ENCODE results near the gene CCDC33.

DNA sequence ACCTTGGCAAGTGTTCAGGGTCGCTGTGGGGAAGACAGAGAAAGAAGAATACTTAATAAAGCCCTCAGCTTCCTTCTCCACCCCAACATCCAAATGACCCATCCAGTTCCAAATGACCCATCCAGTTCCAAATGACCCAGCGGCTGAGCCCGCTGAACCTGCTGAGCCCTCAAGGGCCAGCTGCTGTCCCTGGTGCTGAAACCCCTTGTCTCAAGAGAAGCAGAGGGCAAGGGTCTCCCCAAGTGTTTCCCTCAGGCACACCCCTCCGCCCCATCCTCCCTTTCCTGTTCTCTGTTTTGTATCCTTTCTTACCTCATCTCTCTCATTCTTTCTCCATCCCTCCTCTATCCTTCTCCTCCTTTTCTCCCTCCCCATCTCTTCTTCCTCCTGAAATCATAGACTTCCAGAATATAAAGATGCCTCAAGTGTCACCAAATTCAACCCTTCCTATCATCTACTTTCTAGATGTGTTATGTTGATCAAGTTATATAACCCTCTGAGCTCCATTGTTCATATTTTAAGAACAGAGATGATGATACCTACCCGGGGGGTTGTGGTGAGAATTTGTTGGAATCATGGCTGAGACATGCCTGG, 29.0 kb downstream of the CCDC33 start:
- TF ChIP-seq POLR2AphosphoS5 (IDR thresholded peaks at IDR 0.05) (no peak), POLR2A (IDR thresholded peaks at IDR 0.05) (no peak)
- TF ChIP-seq, protein P1, sequence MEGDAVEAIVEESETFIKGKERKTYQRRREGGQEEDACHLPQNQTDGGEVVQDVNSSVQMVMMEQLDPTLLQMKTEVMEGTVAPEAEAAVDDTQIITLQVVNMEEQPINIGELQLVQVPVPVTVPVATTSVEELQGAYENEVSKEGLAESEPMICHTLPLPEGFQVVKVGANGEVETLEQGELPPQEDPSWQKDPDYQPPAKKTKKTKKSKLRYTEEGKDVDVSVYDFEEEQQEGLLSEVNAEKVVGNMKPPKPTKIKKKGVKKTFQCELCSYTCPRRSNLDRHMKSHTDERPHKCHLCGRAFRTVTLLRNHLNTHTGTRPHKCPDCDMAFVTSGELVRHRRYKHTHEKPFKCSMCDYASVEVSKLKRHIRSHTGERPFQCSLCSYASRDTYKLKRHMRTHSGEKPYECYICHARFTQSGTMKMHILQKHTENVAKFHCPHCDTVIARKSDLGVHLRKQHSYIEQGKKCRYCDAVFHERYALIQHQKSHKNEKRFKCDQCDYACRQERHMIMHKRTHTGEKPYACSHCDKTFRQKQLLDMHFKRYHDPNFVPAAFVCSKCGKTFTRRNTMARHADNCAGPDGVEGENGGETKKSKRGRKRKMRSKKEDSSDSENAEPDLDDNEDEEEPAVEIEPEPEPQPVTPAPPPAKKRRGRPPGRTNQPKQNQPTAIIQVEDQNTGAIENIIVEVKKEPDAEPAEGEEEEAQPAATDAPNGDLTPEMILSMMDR (IDR thresholded peaks at IDR 0.05 in 8 of 11, conservative IDR thresholded peaks at IDR 0.05 in 3 of 11) = no peak

Data from spleen (tissue), 7 donors.